ACHN (cell line): ENCODE data around the gene KRTAP9-1.
"Not testable (repeated sequence)": the region's sequence is repeated elsewhere in the genome, so short reads cannot be mapped to it uniquely, and the experiment has no call there.

ENCODE experiments used
- DNase-seq: peaks from one replicate; pipeline ENCODE4 v3.0.0-alpha.2; 2015
- in situ Hi-C: cut with HindIII; loops from 2 replicates; pipeline ENCODE4 v1.10.0; 2017; ENCODE audit warnings: low sequenced_read_pairs, low pct_ligation_motif_present, low pct_unique_long_range_greater_than_20kb

KRTAP9-1 gene

GRCh38 chr17:41189837-41190318, at the start of gene KRTAP9-1:
TSS of gene KRTAP9-1 (plus strand) at chr17:41189887. CDS start at chr17:41189887, 0 bp downstream.
- in situ Hi-C loops, DNase-seq: not testable (repeated sequence)

GRCh38 chr17:41140360-41141131, 49.1 kb upstream of the KRTAP9-1 start, which contains the start of gene KRTAP4-6:
TSS of gene KRTAP4-6 (minus strand) at chr17:41140544. CDS start at chr17:41140487, 57 bp downstream.
- no peak for DNase-seq
- in situ Hi-C loops, result no loop called here

- DNase-seq, result no peak
- in situ Hi-C loops, result no loop called here
These were observed 48.3 kb upstream of the KRTAP9-1 start for GRCh38 chr17:41141361-41141760.

GRCh38 chr17:41144846-41145245, 44.8 kb upstream of the KRTAP9-1 start:
- DNase-seq, result no peak
- in situ Hi-C loops, result no loop called here

GRCh38 chr17:41145261-41145660, 44.4 kb upstream of the KRTAP9-1 start:
- DNase-seq, result no peak

GRCh38 chr17:41147531-41148204, 42.0 kb upstream of the KRTAP9-1 start:
- no peak for DNase-seq
- in situ Hi-C loops, result no loop called here

More at GRCh38 chr17:41145261-41145660, 44.4 kb upstream of the KRTAP9-1 start:
- in situ Hi-C loops, result no loop called here

GRCh38 chr17:41148971-41149651, 40.6 kb upstream of the KRTAP9-1 start:
- DNase-seq, in situ Hi-C loops: not testable (repeated sequence)

- in situ Hi-C loops, result no loop called here
- no peak for DNase-seq
These were observed 40.1 kb upstream of the KRTAP9-1 start, which contains the start of gene KRTAP4-5 for GRCh38 chr17:41149652-41149985. TSS of gene KRTAP4-5 (minus strand) at chr17:41149825. CDS start at chr17:41149767, 58 bp downstream.

- DNase-seq, result no peak
- in situ Hi-C loops, result no loop called here
These were observed 39.7 kb upstream of the KRTAP9-1 start for GRCh38 chr17:41150026-41150425.

- no peak for DNase-seq
- in situ Hi-C loops, result no loop called here
These were observed 38.2 kb upstream of the KRTAP9-1 start for GRCh38 chr17:41151525-41151924.

GRCh38 chr17:41153856-41154255, 35.8 kb upstream of the KRTAP9-1 start:
- no peak for DNase-seq
- in situ Hi-C loops, result no loop called here

GRCh38 chr17:41160190-41160589, 29.5 kb upstream of the KRTAP9-1 start:
- DNase-seq, in situ Hi-C loops: not testable (repeated sequence)

- in situ Hi-C loops, result no loop called here
- DNase-seq, result no peak
These were observed 29.0 kb upstream of the KRTAP9-1 start, which contains the start of gene KRTAP4-4 for GRCh38 chr17:41160648-41161047. TSS of gene KRTAP4-4 (minus strand) at chr17:41160748. CDS start at chr17:41160691, 57 bp downstream.

GRCh38 chr17:41163828-41164227, 25.9 kb upstream of the KRTAP9-1 start:
- no peak for DNase-seq
- in situ Hi-C loops, result no loop called here

- DNase-seq, result no peak
These were observed 22.1 kb upstream of the KRTAP9-1 start for GRCh38 chr17:41167561-41167960.

GRCh38 chr17:41168121-41168520, 21.6 kb upstream of the KRTAP9-1 start, which contains the start of gene KRTAP4-3:
TSS of gene KRTAP4-3 (minus strand) at chr17:41168221. CDS start at chr17:41168172, 49 bp downstream.
- no peak for DNase-seq
- in situ Hi-C loops, result no loop called here

More at GRCh38 chr17:41167561-41167960, 22.1 kb upstream of the KRTAP9-1 start:
- in situ Hi-C loops, result no loop called here

- DNase-seq, result no peak
- in situ Hi-C loops, result no loop called here
These were observed 17.8 kb upstream of the KRTAP9-1 start for GRCh38 chr17:41171886-41172285.

GRCh38 chr17:41176744-41177387, 12.8 kb upstream of the KRTAP9-1 start:
- in situ Hi-C loops, result no loop called here
- DNase-seq, result no peak
